Hepatic stellate cell (primary cell): ENCODE measurements around the gene NAALADL1.
A peak's percentile ranks its signal among the peaks of the same experiment; 100 is the strongest.
"Not testable (repeated sequence)": the region's sequence is repeated elsewhere in the genome, so short reads cannot be mapped to it uniquely, and the experiment has no call there.

Experiments
- DNase-seq: peaks from one replicate; pipeline ENCODE4 v3.0.0; 2011; ENCODE audit warnings: low spot score

Gene NAALADL1

DNA sequence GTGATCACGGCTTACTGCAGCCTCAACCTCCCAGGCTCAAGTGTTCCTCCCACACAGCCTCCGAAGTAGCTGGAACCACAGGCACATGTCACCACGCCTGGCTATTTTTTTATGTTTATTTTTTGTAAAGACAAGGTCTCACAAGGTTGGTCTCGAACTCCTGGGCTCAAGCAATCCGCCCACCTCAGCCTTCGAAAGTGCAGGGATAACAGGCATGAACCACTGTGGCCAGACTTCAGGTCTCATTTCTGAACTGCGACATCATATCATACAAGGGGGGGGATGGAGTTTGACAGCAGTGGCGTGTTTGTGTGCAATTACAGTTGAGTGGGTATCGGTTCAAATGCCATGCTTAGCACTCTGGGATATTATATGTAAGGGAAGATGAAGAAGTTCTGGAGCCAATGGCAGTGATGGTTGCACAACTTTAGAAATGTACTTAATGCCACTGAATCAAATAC, 6.9 kb downstream of the NAALADL1 start:
- no peak for DNase-seq

- DNase-seq, result peak; percentile 36
Observed at GRCh38 chr11:65047581-65048422, 10.6 kb downstream of the NAALADL1 start.

- no peak for DNase-seq
Observed at GRCh38 chr11:65045728-65046127, 12.6 kb downstream of the NAALADL1 start.

GRCh38 chr11:65045061-65045460, 13.3 kb downstream of the NAALADL1 start:
- no peak for DNase-seq

DNA sequence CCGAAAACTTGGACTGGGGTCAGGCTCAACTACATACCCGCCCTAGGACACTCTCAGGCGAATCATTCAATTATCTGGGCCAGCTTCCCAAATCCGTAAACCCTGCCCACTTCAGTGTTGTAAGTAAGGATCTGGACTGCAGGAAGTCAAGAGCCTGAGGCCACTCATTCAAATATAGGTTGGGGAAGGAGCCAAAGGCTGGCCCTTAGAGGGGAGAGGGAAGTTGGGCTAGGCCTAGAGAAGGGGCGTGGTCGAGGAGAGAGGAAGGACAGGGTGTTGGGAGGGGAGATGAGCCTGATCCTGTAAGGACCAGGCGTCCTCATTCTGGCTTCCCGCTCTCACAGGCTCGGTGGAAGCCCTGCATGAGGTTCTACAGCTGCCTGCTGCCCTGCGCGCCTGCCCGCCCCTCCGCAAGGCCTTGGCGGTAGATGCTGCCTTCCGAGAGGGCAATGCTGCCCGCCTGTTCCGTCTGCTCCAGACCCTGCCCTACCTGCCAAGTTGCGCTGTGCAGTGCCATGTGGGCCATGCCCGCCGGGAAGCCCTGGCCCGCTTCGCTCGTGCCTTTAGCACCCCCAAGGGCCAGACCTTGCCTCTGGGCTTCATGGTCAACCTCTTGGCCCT, 14.4 kb downstream of the NAALADL1 start:
- no peak for DNase-seq

- DNase-seq, result no peak
Observed at GRCh38 chr11:65042891-65043290, 15.5 kb downstream of the NAALADL1 start.

- DNase-seq, result peak; percentile 98
Observed at GRCh38 chr11:65040847-65041622, 17.3 kb downstream of the NAALADL1 start, which contains the start of gene SAC3D1. Gene SAC3D1, plus strand, starts transcription at chr11:65041210. Its CDS starts 83 bp downstream, at chr11:65041293.

DNA sequence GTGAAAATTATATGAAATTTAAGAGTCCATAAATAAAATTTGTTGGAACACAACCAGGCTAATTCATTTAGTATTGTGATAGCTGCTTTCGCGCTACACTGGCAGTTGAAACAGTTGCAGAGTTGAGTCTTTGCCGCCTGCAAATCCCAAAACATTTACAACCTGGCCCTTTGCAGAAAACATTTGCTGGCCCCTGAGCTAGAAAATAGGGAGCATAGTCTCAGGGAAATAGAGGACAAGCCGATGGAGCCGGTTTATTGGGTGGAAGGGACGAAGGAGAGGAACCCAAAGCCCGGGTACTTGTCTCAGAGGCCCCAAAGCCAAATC, 17.9 kb downstream of the NAALADL1 start:
- no peak for DNase-seq

- DNase-seq, result no peak
Observed at GRCh38 chr11:65036931-65037330, 21.4 kb downstream of the NAALADL1 start.

DNA sequence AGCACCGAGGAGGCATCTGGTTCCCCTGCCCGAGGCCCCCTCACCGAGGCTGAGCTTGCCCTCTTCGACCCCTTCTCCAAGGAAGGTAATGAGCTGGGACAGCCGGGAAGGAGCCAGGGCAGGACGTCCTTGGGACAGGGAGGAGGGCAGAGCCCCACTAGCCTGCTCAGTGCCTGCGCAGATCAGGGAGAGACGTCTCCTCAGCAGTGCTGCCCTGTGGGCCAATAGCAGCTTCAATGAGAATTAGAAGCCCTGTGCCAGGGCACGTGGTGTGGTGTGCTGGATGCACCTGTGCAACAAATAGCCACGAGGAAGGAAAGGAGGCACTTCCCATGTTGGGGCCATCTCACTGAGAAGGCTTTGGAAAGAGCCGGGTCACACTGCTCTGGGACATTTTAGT, 22.8 kb downstream of the NAALADL1 start:
- DNase-seq, result no peak

- no peak for DNase-seq
Observed at GRCh38 chr11:65034423-65034822, 23.9 kb downstream of the NAALADL1 start.

- DNase-seq, result no peak
Observed at GRCh38 chr11:65032216-65032615, 26.1 kb downstream of the NAALADL1 start.

- DNase-seq, result peak; percentile 94
Observed at GRCh38 chr11:65027213-65028067, 30.9 kb downstream of the NAALADL1 start, which contains the start of gene SNX15. Gene SNX15, plus strand, starts transcription at chr11:65027439. Its CDS starts 99 bp downstream, at chr11:65027538.

DNA sequence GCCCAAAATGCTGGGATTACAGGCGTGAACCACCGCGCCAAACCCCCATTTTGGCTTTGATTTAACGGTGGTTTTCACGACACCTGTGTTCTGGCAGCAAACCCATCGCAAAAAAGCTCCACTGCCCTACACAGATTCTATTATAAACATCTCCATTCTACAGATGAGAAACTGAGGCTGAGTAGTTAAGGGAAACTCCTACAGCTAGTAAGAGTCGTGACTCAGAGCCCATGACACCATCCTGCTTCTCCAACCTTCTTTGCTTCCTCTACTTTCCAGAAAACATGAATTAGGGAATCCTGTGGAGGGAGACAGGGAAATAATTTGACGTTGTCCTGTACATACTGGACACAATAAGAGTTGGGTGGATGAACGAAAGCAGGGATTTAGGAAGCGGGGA, 31.5 kb downstream of the NAALADL1 start:
- DNase-seq, result no peak

DNA sequence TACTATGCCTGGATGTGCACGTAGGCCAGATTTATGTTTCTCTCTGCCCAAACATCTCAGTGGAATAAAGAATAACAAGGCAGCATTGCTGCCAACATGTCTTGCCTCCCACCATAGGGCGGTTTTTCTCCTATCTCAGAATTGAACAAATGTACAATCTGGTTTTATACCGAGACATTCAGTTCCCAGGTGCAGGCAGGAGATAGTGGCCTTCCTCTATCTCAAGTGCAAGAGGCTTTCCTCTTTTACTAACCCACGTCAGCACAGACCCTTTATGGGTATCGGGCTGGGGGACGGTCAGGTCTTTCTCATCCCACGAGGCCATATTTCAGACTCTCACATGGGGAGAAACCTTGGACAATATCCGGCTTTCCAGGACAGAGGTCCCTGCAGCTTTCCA, 34.9 kb downstream of the NAALADL1 start:
- not testable (repeated sequence) for DNase-seq

DNA sequence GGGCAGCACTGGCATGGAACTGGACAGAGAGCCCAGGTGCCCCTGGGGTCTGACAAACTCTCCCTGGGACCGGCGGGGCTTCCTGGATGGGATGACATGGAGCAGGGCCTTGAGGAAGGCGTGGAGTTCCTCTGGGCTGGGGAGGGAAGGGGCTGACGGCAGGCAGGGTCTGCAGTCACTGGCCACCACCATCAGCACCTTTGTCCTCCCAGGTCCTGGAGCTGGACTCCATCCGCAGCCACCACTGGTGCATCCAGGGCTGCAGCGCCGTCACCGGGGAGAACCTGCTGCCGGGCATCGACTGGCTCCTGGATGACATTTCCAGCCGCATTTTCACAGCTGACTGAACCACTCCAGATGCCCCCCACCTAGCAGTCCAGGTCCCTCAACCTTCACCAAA, 36.8 kb downstream of the NAALADL1 start:
- DNase-seq, result no peak

- no peak for DNase-seq
Observed at GRCh38 chr11:65021003-65021402, 37.4 kb downstream of the NAALADL1 start.

GRCh38 chr11:65019824-65020223, 38.5 kb downstream of the NAALADL1 start:
- DNase-seq, result no peak

- DNase-seq, result no peak
Observed at GRCh38 chr11:65017937-65018336, 40.4 kb downstream of the NAALADL1 start.

- no peak for DNase-seq
Observed at GRCh38 chr11:65016705-65017104, 41.6 kb downstream of the NAALADL1 start.

DNA sequence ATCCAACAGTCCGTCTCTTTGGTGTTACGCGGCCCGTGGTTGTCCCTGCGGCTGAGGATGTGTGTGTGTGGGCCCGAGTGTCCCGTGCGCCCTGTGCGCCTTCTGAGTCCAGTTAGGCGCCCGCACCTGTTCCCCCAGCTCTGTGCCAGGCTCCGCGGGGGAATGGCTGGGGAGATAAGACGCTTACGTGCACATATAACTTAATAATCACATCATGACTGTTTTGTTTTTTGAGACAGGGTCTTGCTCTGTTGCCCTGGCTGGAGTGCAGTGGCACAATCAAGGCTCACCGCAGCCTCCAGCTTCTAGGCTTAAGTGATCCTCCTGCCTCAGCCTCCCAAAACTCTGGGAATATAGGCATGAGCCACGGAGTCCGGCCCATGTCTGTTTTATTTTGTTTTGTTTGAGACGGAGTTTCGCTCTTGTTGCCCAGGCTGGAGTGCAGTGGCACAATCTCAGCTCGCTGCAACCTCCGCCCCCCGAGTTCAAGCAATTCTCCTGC, 43.6 kb downstream of the NAALADL1 start:
- no peak for DNase-seq
